GM12878 (cell line): Measurements from ENCODE around the gene OMD. TPM values are rescaled to one million over a fixed set of nuclear protein-coding genes. Genes with fewer than 3 reads are reported as not detected.

ENCODE experiments used
- ATAC-seq: fragments of 200-7000 bp; cut with Tn5 transposase; 3 replicates; pipeline ENCODE4 v1.9.1; 2020; ENCODE audit warnings: mild to moderate bottlenecking, moderate library complexity
- Bru-seq: library from RNA; stranded (reverse); fragments of 400-500 nt; gene quantifications from one replicate; lab custom pipeline; 2021; lab: Mats Ljungman, UMichigan
- BruChase-seq, 2 experiments: library from RNA; stranded (reverse); fragments of 400-500 nt; gene quantifications; one replicate each; lab custom pipeline; 2021; lab: Mats Ljungman, UMichigan
- BruUV-seq: library from RNA; stranded (reverse); fragments of 400-500 nt; replicated peaks from 2 replicates; lab custom pipeline; 2021; lab: Mats Ljungman, UMichigan
- CTCF ChIA-PET: fragments of 300-600 bp; sonication (Branson Sonifier 250); formaldehyde crosslinking; extraction: SDS; loops from one replicate; lab custom pipeline; 2021; ENCODE audit warnings: inconsistent platforms; lab: Yijun Ruan, JAX
- POLR2A ChIA-PET: fragments of 350-600 bp; formaldehyde crosslinking; extraction: SDS; loops from one replicate; lab custom pipeline; 2021; ENCODE audit warnings: inconsistent platforms; lab: Charles Lee
- RAD21 ChIA-PET: fragments of 300-600 bp; sonication (Branson Sonifier 250); formaldehyde crosslinking; loops from one replicate; lab custom pipeline; 2023; ENCODE audit warnings: antibody characterized with exemption; ENCODE audit not compliant: unreplicated experiment; lab: Charles Lee
- SMC1A ChIA-PET: fragments of 300-600 bp; sonication (Branson Sonifier 250); formaldehyde crosslinking; loops from one replicate; lab custom pipeline; 2023; ENCODE audit not compliant: unreplicated experiment, uncharacterized antibody; lab: Charles Lee
- DNase-seq: peaks from one replicate; pipeline ENCODE4 v3.0.0-alpha.2; 2011; ENCODE audit warnings: low read depth, low spot score
- FAIRE-seq: peaks from 3 replicates; lab custom pipeline; 2011; peaks lifted over from hg19 to GRCh38; lab: Jason Lieb, UNC
- H2AFZ ChIP-seq: 2 replicates; pipeline ENCODE4 v1.6.0; 2011; ENCODE audit warnings: low read depth, low read length, control low read depth; ENCODE audit not compliant: control insufficient read depth
- H3K27ac ChIP-seq: 2 replicates; pipeline ENCODE4 v1.5.1; 2011; ENCODE audit warnings: control low read depth; ENCODE audit not compliant: control insufficient read depth, insufficient read depth
- H3K27me3 ChIP-seq, 2 experiments: replicated peaks in 1 of 2; 2 replicates each; pipeline versions ENCODE4 v1.6.0 to v1.6.1; 2011; ENCODE audit warnings: low read length in 1 of 2; ENCODE audit not compliant: control insufficient read depth in 2 of 2, insufficient read depth in 2 of 2
- H3K36me3 ChIP-seq, 2 experiments: 2 replicates each; pipeline ENCODE4 v1.5.1; 2011; ENCODE audit warnings: low read length in 1 of 2; ENCODE audit not compliant: control insufficient read depth in 2 of 2, insufficient read depth in 2 of 2
- H3K4me1 ChIP-seq: 2 replicates; pipeline ENCODE4 v1.6.1; 2011; ENCODE audit warnings: mild to moderate bottlenecking, low read length, moderate library complexity, mixed read lengths; ENCODE audit not compliant: control insufficient read depth, insufficient read depth
- H3K4me2 ChIP-seq: 2 replicates; pipeline ENCODE4 v1.6.0; 2011; ENCODE audit warnings: control low read depth; ENCODE audit not compliant: control insufficient read depth, insufficient read depth
- H3K4me3 ChIP-seq: fragments of 200-600 bp; sonication (generic); 2 replicates; pipeline ENCODE4 v1.5.1; 2016
- H3K79me2 ChIP-seq: 2 replicates; pipeline ENCODE4 v1.6.0; 2011; ENCODE audit warnings: low read length; ENCODE audit not compliant: control insufficient read depth, insufficient read depth
- H3K9ac ChIP-seq: 2 replicates; pipeline ENCODE4 v1.8.0; 2011; ENCODE audit warnings: low read length, control low read depth, mixed read lengths; ENCODE audit not compliant: control insufficient read depth, insufficient read depth
- H3K9me3 ChIP-seq: replicated peaks from 3 replicates; pipeline ENCODE4 v1.5.1; 2011; ENCODE audit warnings: mild to moderate bottlenecking, low read length; ENCODE audit not compliant: control insufficient read depth, insufficient read depth
- H4K20me1 ChIP-seq: 2 replicates; pipeline ENCODE4 v1.6.0; 2011; ENCODE audit not compliant: control insufficient read depth, insufficient read depth
- EED ChIP-seq: sonication (generic); IDR thresholded peaks from 2 replicates; pipeline ENCODE4 v1.6.1; 2016; ENCODE audit warnings: antibody characterized with exemption, low read depth
- ZNF217 ChIP-seq: fragments of 450-650 bp; IDR thresholded peaks from 2 replicates; pipeline ENCODE4 v1.6.1; 2017; ENCODE audit warnings: antibody characterized with exemption, mild to moderate bottlenecking
- WGBS: methylation state at CpG from one replicate; pipeline ENCODE4 v1.1.6; 2016; ENCODE audit warnings: low lambda C conversion rate; ENCODE audit not compliant: insufficient replicate concordance, insufficient coverage; ENCODE audit errors: missing lambda C conversion rate; 5-methylcytosine and 5-hydroxymethylcytosine counted together
- in situ Hi-C: fragments of 300-500 bp; cut with MboI; formaldehyde crosslinking; loops from 9 replicates; pipeline ENCODE4 v1.14.3; 2018; ENCODE audit warnings: mixed read lengths
- intact Hi-C: fragments of 100-400 bp; cut with micrococcal nuclease; formaldehyde crosslinking; loops from one replicate; pipeline ENCODE4 v1.14.2; 2022; ENCODE audit not compliant: unreplicated experiment
- long read RNA-seq, 2 experiments: library from polyadenylated mRNA; unstranded; transcript quantifications; one replicate each; pipeline ENCODE4 v2.0.0, GENCODE V29; 2019 to 2020
- polyA minus RNA-seq, 3 experiments: library from RNA; depleted of rRNA, polyadenylated mRNA; stranded (reverse); fragments of >200 nt; gene quantifications; 2 replicates each; pipeline ENCODE4 v1.2.3, GENCODE V29; 2011
- polyA plus RNA-seq, 11 experiments: library from polyadenylated mRNA; depleted of rRNA in 4 of 11; unstranded in 6 of 11; stranded (reverse) in 5 of 11; fragments of >200 nt; fragmentation: Nextera tagmentation in 4 of 11; fragmentation: Illumina TruSeq in 1 of 11; extraction: Ambion mirVana in 4 of 11; extraction: Trizol in 1 of 11; gene quantifications; 1 replicate in 1 of 11; 2 replicates in 10 of 11; pipeline versions ENCODE4 v1.2.1 to v1.2.3, GENCODE V29; 2011 to 2016; ENCODE audit warnings: inconsistent platforms in 2 of 11, missing spikeins in 2 of 11, low read depth in 1 of 11
- total RNA-seq, 4 experiments: library from RNA; depleted of rRNA in 3 of 4; stranded (reverse); fragments of >200 nt in 3 of 4; fragmentation: Illumina TruSeq in 1 of 4; extraction: Trizol in 1 of 4; gene quantifications; 2 replicates each; pipeline versions ENCODE4 v1.2.1 to v1.2.3, GENCODE V29; 2013 to 2021
- TF ChIP-seq, protein P1 (sequence below): fragments of 450-650 bp; formaldehyde crosslinking; IDR thresholded peaks from 2 replicates; pipeline ENCODE4 v1.4.0; 2020; ENCODE audit warnings: mild to moderate bottlenecking, moderate library complexity

OMD gene, protein sequence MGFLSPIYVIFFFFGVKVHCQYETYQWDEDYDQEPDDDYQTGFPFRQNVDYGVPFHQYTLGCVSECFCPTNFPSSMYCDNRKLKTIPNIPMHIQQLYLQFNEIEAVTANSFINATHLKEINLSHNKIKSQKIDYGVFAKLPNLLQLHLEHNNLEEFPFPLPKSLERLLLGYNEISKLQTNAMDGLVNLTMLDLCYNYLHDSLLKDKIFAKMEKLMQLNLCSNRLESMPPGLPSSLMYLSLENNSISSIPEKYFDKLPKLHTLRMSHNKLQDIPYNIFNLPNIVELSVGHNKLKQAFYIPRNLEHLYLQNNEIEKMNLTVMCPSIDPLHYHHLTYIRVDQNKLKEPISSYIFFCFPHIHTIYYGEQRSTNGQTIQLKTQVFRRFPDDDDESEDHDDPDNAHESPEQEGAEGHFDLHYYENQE
- total RNA-seq (2013; cell fraction: nucleolus; rRNA removed): not detected in 2 replicates
- total RNA-seq (2014; rRNA removed): not detected in 2 replicates
- not detected in 2 replicates for total RNA-seq (2014; rRNA removed; fragmentation: Illumina TruSeq; extraction: Trizol)
- total RNA-seq (2021): not detected in 2 replicates
- not detected for polyA plus RNA-seq (2011; ENCODE audit: low read depth)
- not detected in 2 replicates for polyA plus RNA-seq (2011; rRNA removed)
- not detected in 2 replicates for polyA plus RNA-seq (2011; cell fraction: cytosol; rRNA removed)
- not detected in 2 replicates for polyA plus RNA-seq (2011; cell fraction: nucleus; rRNA removed)
- 0.08 TPM in 1 of 2 replicates, not detected in the other for polyA plus RNA-seq (2012)
- polyA plus RNA-seq (2014; fragmentation: Illumina TruSeq; extraction: Trizol): not detected in 2 replicates
- polyA plus RNA-seq (2014; fragmentation: Nextera tagmentation; extraction: Ambion mirVana): under 1 TPM in 1 of 2 experiments, not detected in 1; 0.08 TPM
- not detected in 2 replicates for polyA plus RNA-seq (2014; rRNA removed)
- polyA plus RNA-seq (2016; fragmentation: Nextera tagmentation; extraction: Ambion mirVana): under 1 TPM; 0.57 to 0.70 TPM
- polyA minus RNA-seq (2011; rRNA and poly(A)+ RNA removed): not detected in 2 replicates
- not detected in 2 replicates for polyA minus RNA-seq (2011; cell fraction: cytosol; rRNA and poly(A)+ RNA removed)
- polyA minus RNA-seq (2011; cell fraction: nucleus; rRNA and poly(A)+ RNA removed): not detected in 2 replicates
- not detected for Bru-seq, nascent RNA
- BruChase-seq, experiment 1, labeled RNA remaining after a 6-hour chase: not detected
- not detected for BruChase-seq, experiment 2, labeled RNA remaining after a 2-hour chase
- long read RNA-seq, experiment 1: 0 reads
- long read RNA-seq, experiment 2: 0 reads

DNA sequence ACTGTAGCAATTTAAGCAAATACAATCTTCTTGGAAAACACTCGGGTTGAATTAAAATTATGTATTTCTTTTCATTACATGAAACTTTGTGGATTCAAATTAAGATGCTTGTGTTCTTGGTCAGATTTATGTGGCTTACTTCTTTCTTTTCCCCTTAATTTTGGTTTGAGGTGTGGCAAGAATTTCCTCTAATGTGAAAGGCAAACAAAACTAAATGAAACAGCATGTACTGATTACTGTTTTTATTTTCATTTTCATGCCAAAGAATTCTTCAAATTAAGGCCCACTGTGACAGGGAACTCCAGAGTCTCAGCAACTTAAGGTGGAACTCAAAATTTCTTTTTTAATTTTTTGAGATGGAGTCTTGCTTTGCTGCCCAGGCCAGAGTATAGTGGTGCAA, at the start of gene OMD:
OMD (minus strand) TSS at position 132 of the 400 bp plus-strand sequence. CDS start 6,913 bp downstream, outside the sequence.
- no peak for TF ChIP-seq EED
- TF ChIP-seq ZNF217: no peak
- TF ChIP-seq, protein P1, sequence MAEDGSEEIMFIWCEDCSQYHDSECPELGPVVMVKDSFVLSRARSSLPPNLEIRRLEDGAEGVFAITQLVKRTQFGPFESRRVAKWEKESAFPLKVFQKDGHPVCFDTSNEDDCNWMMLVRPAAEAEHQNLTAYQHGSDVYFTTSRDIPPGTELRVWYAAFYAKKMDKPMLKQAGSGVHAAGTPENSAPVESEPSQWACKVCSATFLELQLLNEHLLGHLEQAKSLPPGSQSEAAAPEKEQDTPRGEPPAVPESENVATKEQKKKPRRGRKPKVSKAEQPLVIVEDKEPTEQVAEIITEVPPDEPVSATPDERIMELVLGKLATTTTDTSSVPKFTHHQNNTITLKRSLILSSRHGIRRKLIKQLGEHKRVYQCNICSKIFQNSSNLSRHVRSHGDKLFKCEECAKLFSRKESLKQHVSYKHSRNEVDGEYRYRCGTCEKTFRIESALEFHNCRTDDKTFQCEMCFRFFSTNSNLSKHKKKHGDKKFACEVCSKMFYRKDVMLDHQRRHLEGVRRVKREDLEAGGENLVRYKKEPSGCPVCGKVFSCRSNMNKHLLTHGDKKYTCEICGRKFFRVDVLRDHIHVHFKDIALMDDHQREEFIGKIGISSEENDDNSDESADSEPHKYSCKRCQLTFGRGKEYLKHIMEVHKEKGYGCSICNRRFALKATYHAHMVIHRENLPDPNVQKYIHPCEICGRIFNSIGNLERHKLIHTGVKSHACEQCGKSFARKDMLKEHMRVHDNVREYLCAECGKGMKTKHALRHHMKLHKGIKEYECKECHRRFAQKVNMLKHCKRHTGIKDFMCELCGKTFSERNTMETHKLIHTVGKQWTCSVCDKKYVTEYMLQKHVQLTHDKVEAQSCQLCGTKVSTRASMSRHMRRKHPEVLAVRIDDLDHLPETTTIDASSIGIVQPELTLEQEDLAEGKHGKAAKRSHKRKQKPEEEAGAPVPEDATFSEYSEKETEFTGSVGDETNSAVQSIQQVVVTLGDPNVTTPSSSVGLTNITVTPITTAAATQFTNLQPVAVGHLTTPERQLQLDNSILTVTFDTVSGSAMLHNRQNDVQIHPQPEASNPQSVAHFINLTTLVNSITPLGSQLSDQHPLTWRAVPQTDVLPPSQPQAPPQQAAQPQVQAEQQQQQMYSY (CRISPR knock-in tag): no peak
- ChIA-PET POLR2A (no interaction called here), SMC1A (no interaction called here), CTCF (interaction anchor here (1.4 kb wide), 2 partner anchors 8 to 285 kb away, joined by 3 to 4 read pairs; no protein-coding TSS in a partner anchor), RAD21 (no interaction called here)
- Histone ChIP-seq H3K4me2 (no peak within 1 kb of the TSS), H3K9ac (no peak within 1 kb of the TSS), H3K4me1 (no peaks in the 10 kb centered on the region), H2AFZ (no peak within 1 kb of the TSS), H3K27me3 (no peaks in the 10 kb centered on the region), H3K4me3 (no peak within 1 kb of the TSS), H3K36me3 (no peaks in the 10 kb centered on the region), H3K9me3 (no peaks in the 10 kb centered on the region), H4K20me1 (no peaks in the 10 kb centered on the region), H3K27ac (no peak within 1 kb of the TSS), H3K79me2 (no peaks in the 10 kb centered on the region)
- FAIRE-seq (no peak), ATAC-seq (no peak), DNase-seq (no peak)
- BruUV-seq: no TSS peak
- in situ Hi-C loops: no loop called here
- WGBS: 100% methylated on average over 1 of the region's 1 CpG
- intact Hi-C loops: no loop called here
